GM12878 (cell line): ENCODE measurements around the gene ZBED2. TPM values are rescaled to one million over a fixed set of nuclear protein-coding genes. Genes with fewer than 3 reads are reported as not detected.

Experiments used
- ATAC-seq: fragments of 200-7000 bp; cut with Tn5 transposase; 3 replicates; pipeline ENCODE4 v1.9.1; 2020; ENCODE audit warnings: mild to moderate bottlenecking, moderate library complexity
- BruUV-seq: library from RNA; stranded (reverse); fragments of 400-500 nt; replicated peaks from 2 replicates; lab custom pipeline; 2021; lab: Mats Ljungman, UMichigan
- CTCF ChIA-PET: fragments of 300-600 bp; sonication (Branson Sonifier 250); formaldehyde crosslinking; extraction: SDS; loops from one replicate; lab custom pipeline; 2021; ENCODE audit warnings: inconsistent platforms; lab: Yijun Ruan, JAX
- POLR2A ChIA-PET: fragments of 350-600 bp; formaldehyde crosslinking; extraction: SDS; loops from one replicate; lab custom pipeline; 2021; ENCODE audit warnings: inconsistent platforms; lab: Charles Lee
- RAD21 ChIA-PET: fragments of 300-600 bp; sonication (Branson Sonifier 250); formaldehyde crosslinking; loops from one replicate; lab custom pipeline; 2023; ENCODE audit warnings: antibody characterized with exemption; ENCODE audit not compliant: unreplicated experiment; lab: Charles Lee
- SMC1A ChIA-PET: fragments of 300-600 bp; sonication (Branson Sonifier 250); formaldehyde crosslinking; loops from one replicate; lab custom pipeline; 2023; ENCODE audit not compliant: unreplicated experiment, uncharacterized antibody; lab: Charles Lee
- DNase-seq: peaks from one replicate; pipeline ENCODE4 v3.0.0-alpha.2; 2011; ENCODE audit warnings: low read depth, low spot score
- FAIRE-seq: peaks from 3 replicates; lab custom pipeline; 2011; peaks lifted over from hg19 to GRCh38; lab: Jason Lieb, UNC
- H2AFZ ChIP-seq: 2 replicates; pipeline ENCODE4 v1.6.0; 2011; ENCODE audit warnings: low read depth, low read length, control low read depth; ENCODE audit not compliant: control insufficient read depth
- H3K27ac ChIP-seq: 2 replicates; pipeline ENCODE4 v1.5.1; 2011; ENCODE audit warnings: control low read depth; ENCODE audit not compliant: control insufficient read depth, insufficient read depth
- H3K27me3 ChIP-seq, 2 experiments: replicated peaks in 1 of 2; 2 replicates each; pipeline versions ENCODE4 v1.6.0 to v1.6.1; 2011; ENCODE audit warnings: low read length in 1 of 2; ENCODE audit not compliant: control insufficient read depth in 2 of 2, insufficient read depth in 2 of 2
- H3K36me3 ChIP-seq, 2 experiments: 2 replicates each; pipeline ENCODE4 v1.5.1; 2011; ENCODE audit warnings: low read length in 1 of 2; ENCODE audit not compliant: control insufficient read depth in 2 of 2, insufficient read depth in 2 of 2
- H3K4me1 ChIP-seq: 2 replicates; pipeline ENCODE4 v1.6.1; 2011; ENCODE audit warnings: mild to moderate bottlenecking, low read length, moderate library complexity, mixed read lengths; ENCODE audit not compliant: control insufficient read depth, insufficient read depth
- H3K4me2 ChIP-seq: 2 replicates; pipeline ENCODE4 v1.6.0; 2011; ENCODE audit warnings: control low read depth; ENCODE audit not compliant: control insufficient read depth, insufficient read depth
- H3K4me3 ChIP-seq: fragments of 200-600 bp; sonication (generic); 2 replicates; pipeline ENCODE4 v1.5.1; 2016
- H3K79me2 ChIP-seq: 2 replicates; pipeline ENCODE4 v1.6.0; 2011; ENCODE audit warnings: low read length; ENCODE audit not compliant: control insufficient read depth, insufficient read depth
- H3K9ac ChIP-seq: 2 replicates; pipeline ENCODE4 v1.8.0; 2011; ENCODE audit warnings: low read length, control low read depth, mixed read lengths; ENCODE audit not compliant: control insufficient read depth, insufficient read depth
- H3K9me3 ChIP-seq: replicated peaks from 3 replicates; pipeline ENCODE4 v1.5.1; 2011; ENCODE audit warnings: mild to moderate bottlenecking, low read length; ENCODE audit not compliant: control insufficient read depth, insufficient read depth
- H4K20me1 ChIP-seq: 2 replicates; pipeline ENCODE4 v1.6.0; 2011; ENCODE audit not compliant: control insufficient read depth, insufficient read depth
- BCL11A ChIP-seq: IDR thresholded peaks from 2 replicates; pipeline ENCODE4 v1.6.1; 2011; ENCODE audit warnings: low read depth, low read length
- BRCA1 ChIP-seq: IDR thresholded peaks from 2 replicates; pipeline ENCODE4 v1.6.1; 2011; ENCODE audit warnings: low read depth, low read length, improper control_type of control experiment
- CBFB ChIP-seq: IDR thresholded peaks from 2 replicates; pipeline ENCODE4 v1.6.1; 2016; ENCODE audit warnings: antibody characterized with exemption, low read depth
- CHD2 ChIP-seq: IDR thresholded peaks from 2 replicates; pipeline ENCODE4 v1.6.1; 2011; ENCODE audit warnings: low read depth, low read length, improper control_type of control experiment, borderline replicate concordance
- DPF2 ChIP-seq: fragments of 450-650 bp; IDR thresholded peaks from 2 replicates; pipeline ENCODE4 v1.6.1; 2017; ENCODE audit warnings: mild to moderate bottlenecking
- FOS ChIP-seq: IDR thresholded peaks from 3 replicates; pipeline ENCODE4 v1.6.1; 2011; ENCODE audit warnings: borderline replicate concordance; ENCODE audit not compliant: insufficient read length; ENCODE audit errors: extremely low read depth
- GATAD2B ChIP-seq: fragments of 450-650 bp; conservative IDR thresholded peaks from 2 replicates; pipeline ENCODE4 v1.6.1; 2017; ENCODE audit warnings: low read depth, mild to moderate bottlenecking, moderate library complexity
- HDAC6 ChIP-seq: fragments of 200-600 bp; sonication (generic); IDR thresholded peaks from one replicate; pipeline ENCODE4 v1.8.0; 2017; ENCODE audit warnings: antibody characterized with exemption; ENCODE audit not compliant: unreplicated experiment
- POLR2AphosphoS5 ChIP-seq: IDR thresholded peaks from 2 replicates; pipeline ENCODE4 v1.6.1; 2011; ENCODE audit warnings: mild to moderate bottlenecking, low read length, inconsistent platforms
- RBBP5 ChIP-seq: fragments of 200-600 bp; sonication (generic); conservative IDR thresholded peaks from 2 replicates; pipeline ENCODE4 v1.6.1; 2016
- RELA ChIP-seq: fragments of 450-650 bp; IDR thresholded peaks from 2 replicates; pipeline ENCODE4 v1.8.0; 2014; ENCODE audit warnings: borderline replicate concordance; ENCODE audit not compliant: partially characterized antibody
- RUNX3 ChIP-seq: IDR thresholded peaks from 2 replicates; pipeline ENCODE4 v1.6.1; 2012; ENCODE audit warnings: low read length, inconsistent platforms
- TAF1 ChIP-seq: IDR thresholded peaks from 2 replicates; pipeline ENCODE4 v1.6.1; 2011; ENCODE audit warnings: mild to moderate bottlenecking, low read depth, low read length, borderline replicate concordance
- TCF3 ChIP-seq: IDR thresholded peaks from 2 replicates; pipeline ENCODE4 v1.6.1; 2012; ENCODE audit warnings: low read depth, mild to moderate bottlenecking, low read length, borderline replicate concordance; ENCODE audit not compliant: insufficient read depth
- WGBS: methylation state at CpG from one replicate; pipeline ENCODE4 v1.1.6; 2016; ENCODE audit warnings: low lambda C conversion rate; ENCODE audit not compliant: insufficient replicate concordance, insufficient coverage; ENCODE audit errors: missing lambda C conversion rate; 5-methylcytosine and 5-hydroxymethylcytosine counted together
- in situ Hi-C: fragments of 300-500 bp; cut with MboI; formaldehyde crosslinking; loops from 9 replicates; pipeline ENCODE4 v1.14.3; 2018; ENCODE audit warnings: mixed read lengths
- intact Hi-C: fragments of 100-400 bp; cut with micrococcal nuclease; formaldehyde crosslinking; loops from one replicate; pipeline ENCODE4 v1.14.2; 2022; ENCODE audit not compliant: unreplicated experiment
- polyA plus RNA-seq, 11 experiments: library from polyadenylated mRNA; depleted of rRNA in 4 of 11; unstranded in 6 of 11; stranded (reverse) in 5 of 11; fragments of >200 nt; fragmentation: Nextera tagmentation in 4 of 11; fragmentation: Illumina TruSeq in 1 of 11; extraction: Ambion mirVana in 4 of 11; extraction: Trizol in 1 of 11; gene quantifications; 1 replicate in 1 of 11; 2 replicates in 10 of 11; pipeline versions ENCODE4 v1.2.1 to v1.2.3, GENCODE V29; 2011 to 2016; ENCODE audit warnings: inconsistent platforms in 2 of 11, missing spikeins in 2 of 11, low read depth in 1 of 11
- total RNA-seq, 4 experiments: library from RNA; depleted of rRNA in 3 of 4; stranded (reverse); fragments of >200 nt in 3 of 4; fragmentation: Illumina TruSeq in 1 of 4; extraction: Trizol in 1 of 4; gene quantifications; 2 replicates each; pipeline versions ENCODE4 v1.2.1 to v1.2.3, GENCODE V29; 2013 to 2021
- TF ChIP-seq, protein P1 (sequence below): fragments of 450-650 bp; IDR thresholded peaks from 2 replicates; pipeline ENCODE4 v1.6.1; 2017; ENCODE audit warnings: mild to moderate bottlenecking, moderate library complexity
- TF ChIP-seq, protein P2 (sequence below): IDR thresholded peaks from 2 replicates; pipeline ENCODE4 v1.6.1; 2012; ENCODE audit warnings: mild to moderate bottlenecking, low read depth, low read length

Gene ZBED2
- total and polyA plus RNA-seq, 10 of the 15 experiments (the other 5 are each of a cell fraction or from before 2014, with no cell fraction given) = 0.02 to 0.24 (median 0.08) TPM; not detected in 3

DNA sequence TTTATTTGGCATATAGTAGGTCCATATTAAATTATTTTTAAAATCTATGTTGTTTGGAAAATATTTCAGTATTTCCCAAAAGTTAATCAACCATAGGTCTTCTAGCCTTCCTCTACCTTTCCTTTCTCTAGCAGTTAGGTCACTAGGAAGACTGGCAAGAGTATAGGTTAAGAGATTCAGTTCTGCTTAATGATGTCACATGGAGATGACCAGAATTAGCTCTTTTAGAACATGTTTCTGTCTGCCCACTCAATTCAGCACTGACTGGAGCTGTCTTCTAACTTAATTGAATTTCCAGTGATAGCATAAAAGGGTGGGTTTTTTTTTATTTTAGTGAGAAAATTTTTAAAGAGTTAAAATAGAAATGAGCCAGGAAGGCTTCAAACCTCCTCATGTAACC lies 23.8 kb upstream of the ZBED2 start (continued):
- TF ChIP-seq POLR2AphosphoS5 = no peak

DNA sequence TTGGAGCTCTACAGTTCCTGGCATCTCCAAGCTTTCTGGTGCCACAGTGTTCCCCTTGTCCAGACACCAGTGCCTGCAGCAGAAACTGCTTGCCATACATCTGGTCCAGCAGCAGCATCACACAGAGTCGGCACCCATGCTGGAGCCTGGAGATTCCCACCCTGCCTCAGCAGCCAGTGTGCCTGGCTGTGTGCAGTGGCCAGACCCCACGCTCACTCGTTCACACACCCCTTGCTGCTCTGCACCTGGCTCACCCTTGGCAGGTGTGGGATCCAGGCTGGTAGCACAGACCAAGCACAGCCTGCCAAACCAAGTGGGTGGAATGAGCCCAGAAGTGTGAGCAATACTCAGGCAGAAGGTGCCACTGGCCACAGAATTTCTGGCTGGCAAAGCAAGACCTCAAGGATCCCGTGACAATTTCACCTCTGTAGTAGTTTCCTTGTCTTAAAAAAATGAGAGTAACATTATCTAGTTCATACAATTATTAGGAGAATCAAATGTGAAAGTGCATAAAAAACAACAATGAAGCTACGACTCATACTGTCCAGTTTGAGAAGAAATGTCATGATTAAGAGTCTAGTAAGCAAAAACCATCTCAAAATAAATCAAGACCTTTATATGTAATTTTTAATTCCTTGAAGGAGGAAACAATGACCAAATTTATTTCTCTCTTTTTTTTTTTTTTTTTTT lies 22.9 kb upstream of the ZBED2 start:
- ChIA-PET RAD21 (interaction anchor here (0.7 to 5.0 kb wide), 6 partner anchors 26 to 644 kb away, joined by 3 to 30 read pairs (median 4); partner anchors contain the start of gene ABHD10), SMC1A (interaction anchor here (0.6 to 4.4 kb wide), 7 partner anchors 8 to 82 kb away, joined by 3 to 41 read pairs (median 3); partner anchors contain the start of gene ZBED2)
- no peak overlapping the region for H3K9ac ChIP-seq
- TF ChIP-seq POLR2AphosphoS5 (no peak), RBBP5 (no peak), CBFB (no peak), FOS (no peak), RELA (no peak), GATAD2B (no peak), RUNX3 (no peak), BCL11A (no peak), HDAC6 (no peak), CHD2 (no peak), TCF3 (no peak), TAF1 (no peak), DPF2 (no peak), BRCA1 (no peak)
- TF ChIP-seq, protein P1, sequence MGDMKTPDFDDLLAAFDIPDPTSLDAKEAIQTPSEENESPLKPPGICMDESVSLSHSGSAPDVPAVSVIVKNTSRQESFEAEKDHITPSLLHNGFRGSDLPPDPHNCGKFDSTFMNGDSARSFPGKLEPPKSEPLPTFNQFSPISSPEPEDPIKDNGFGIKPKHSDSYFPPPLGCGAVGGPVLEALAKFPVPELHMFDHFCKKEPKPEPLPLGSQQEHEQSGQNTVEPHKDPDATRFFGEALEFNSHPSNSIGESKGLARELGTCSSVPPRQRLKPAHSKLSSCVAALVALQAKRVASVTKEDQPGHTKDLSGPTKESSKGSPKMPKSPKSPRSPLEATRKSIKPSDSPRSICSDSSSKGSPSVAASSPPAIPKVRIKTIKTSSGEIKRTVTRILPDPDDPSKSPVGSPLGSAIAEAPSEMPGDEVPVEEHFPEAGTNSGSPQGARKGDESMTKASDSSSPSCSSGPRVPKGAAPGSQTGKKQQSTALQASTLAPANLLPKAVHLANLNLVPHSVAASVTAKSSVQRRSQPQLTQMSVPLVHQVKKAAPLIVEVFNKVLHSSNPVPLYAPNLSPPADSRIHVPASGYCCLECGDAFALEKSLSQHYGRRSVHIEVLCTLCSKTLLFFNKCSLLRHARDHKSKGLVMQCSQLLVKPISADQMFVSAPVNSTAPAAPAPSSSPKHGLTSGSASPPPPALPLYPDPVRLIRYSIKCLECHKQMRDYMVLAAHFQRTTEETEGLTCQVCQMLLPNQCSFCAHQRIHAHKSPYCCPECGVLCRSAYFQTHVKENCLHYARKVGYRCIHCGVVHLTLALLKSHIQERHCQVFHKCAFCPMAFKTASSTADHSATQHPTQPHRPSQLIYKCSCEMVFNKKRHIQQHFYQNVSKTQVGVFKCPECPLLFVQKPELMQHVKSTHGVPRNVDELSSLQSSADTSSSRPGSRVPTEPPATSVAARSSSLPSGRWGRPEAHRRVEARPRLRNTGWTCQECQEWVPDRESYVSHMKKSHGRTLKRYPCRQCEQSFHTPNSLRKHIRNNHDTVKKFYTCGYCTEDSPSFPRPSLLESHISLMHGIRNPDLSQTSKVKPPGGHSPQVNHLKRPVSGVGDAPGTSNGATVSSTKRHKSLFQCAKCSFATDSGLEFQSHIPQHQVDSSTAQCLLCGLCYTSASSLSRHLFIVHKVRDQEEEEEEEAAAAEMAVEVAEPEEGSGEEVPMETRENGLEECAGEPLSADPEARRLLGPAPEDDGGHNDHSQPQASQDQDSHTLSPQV = no peak
- TF ChIP-seq, protein P2, sequence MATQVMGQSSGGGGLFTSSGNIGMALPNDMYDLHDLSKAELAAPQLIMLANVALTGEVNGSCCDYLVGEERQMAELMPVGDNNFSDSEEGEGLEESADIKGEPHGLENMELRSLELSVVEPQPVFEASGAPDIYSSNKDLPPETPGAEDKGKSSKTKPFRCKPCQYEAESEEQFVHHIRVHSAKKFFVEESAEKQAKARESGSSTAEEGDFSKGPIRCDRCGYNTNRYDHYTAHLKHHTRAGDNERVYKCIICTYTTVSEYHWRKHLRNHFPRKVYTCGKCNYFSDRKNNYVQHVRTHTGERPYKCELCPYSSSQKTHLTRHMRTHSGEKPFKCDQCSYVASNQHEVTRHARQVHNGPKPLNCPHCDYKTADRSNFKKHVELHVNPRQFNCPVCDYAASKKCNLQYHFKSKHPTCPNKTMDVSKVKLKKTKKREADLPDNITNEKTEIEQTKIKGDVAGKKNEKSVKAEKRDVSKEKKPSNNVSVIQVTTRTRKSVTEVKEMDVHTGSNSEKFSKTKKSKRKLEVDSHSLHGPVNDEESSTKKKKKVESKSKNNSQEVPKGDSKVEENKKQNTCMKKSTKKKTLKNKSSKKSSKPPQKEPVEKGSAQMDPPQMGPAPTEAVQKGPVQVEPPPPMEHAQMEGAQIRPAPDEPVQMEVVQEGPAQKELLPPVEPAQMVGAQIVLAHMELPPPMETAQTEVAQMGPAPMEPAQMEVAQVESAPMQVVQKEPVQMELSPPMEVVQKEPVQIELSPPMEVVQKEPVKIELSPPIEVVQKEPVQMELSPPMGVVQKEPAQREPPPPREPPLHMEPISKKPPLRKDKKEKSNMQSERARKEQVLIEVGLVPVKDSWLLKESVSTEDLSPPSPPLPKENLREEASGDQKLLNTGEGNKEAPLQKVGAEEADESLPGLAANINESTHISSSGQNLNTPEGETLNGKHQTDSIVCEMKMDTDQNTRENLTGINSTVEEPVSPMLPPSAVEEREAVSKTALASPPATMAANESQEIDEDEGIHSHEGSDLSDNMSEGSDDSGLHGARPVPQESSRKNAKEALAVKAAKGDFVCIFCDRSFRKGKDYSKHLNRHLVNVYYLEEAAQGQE = no peak

More for the DNA sequence above, 22.9 kb upstream of the ZBED2 start:
- Histone ChIP-seq H3K27me3 (no peaks in the 10 kb centered on the region; a peak in 1 of 4 replicates), H3K4me1 (no peaks in the 10 kb centered on the region), H3K4me3 (no peak overlapping the region), H3K4me2 (no peak overlapping the region), H3K79me2 (no peaks in the 10 kb centered on the region), H3K9me3 (no peaks in the 10 kb centered on the region), H3K27ac (no peak overlapping the region), H4K20me1 (no peaks in the 10 kb centered on the region), H2AFZ (no peak overlapping the region), H3K36me3 (no peaks in the 10 kb centered on the region)
- FAIRE-seq = no peak
- ATAC-seq = no peak
- 52% methylated on average over 5 of the region's 5 CpGs for WGBS
- BruUV-seq = no TSS peak
- intact Hi-C loops (no loop called here), in situ Hi-C loops (no loop called here)
- ChIA-PET POLR2A (interaction anchor here (0.8 kb wide), 1 partner anchor 10 kb away, joined by 3 read pairs; no protein-coding TSS in a partner anchor), CTCF (interaction anchor here (0.7 to 4.9 kb wide), 7 partner anchors 16 to 75 kb away, joined by 3 to 61 read pairs (median 3); no protein-coding TSS in a partner anchor)
- no peak for DNase-seq
